ENCODE measurements around the gene EIF2A.
"Not testable (repeated sequence)": the region's sequence is repeated elsewhere in the genome, so short reads cannot be mapped to it uniquely, and the experiment has no call there.

The EIF2A gene

DNA sequence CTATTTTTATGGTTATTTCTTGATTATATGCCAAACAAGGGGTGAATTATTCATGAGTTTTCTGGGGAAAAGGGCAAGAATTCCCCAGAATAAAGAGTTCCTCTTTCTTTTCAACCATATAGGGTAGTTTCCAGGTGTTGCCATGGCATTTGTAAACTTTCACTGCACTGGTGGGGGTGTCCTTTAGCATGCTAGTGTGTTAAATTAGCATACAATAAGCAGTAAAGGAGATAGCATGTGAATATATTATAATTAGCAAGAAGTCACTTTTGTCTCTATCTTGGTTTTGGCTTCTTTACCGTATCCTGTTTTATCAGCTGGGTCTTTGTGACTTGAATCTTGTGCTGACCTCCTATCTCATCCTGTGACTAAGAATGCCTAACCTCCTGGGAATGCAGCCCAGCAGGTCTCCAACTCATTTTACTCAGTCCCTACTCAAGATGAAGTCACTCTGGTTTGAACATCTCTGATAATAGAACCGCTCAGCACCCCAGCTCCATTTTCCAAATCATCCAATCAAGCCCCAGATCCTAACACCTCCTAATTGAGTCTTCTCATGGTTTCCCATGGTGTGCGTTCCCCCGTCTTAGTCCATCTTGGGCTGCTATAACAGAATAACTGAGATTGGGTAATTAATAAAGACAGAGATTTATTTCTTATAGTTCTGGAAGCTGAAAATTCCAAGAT is 53.2 kb downstream of the EIF2A start:
- ATAC-seq (replicated peaks) (no peak), DNase-seq (no peak)
- Mint-ChIP-seq H3K36me3 (ENCODE audit: insufficient read depth) (peaks cover 24% of the 10 kb centered on the region), H3K9me3 (no peaks in the 10 kb centered on the region), H3K4me3 (no peak overlapping the region), H3K27ac (no peak overlapping the region), H3K27me3 (no peaks in the 10 kb centered on the region), H3K4me1 (ENCODE audit: low read depth in 2 of 2) (peaks cover 24 to 31% of the 10 kb centered on the region in 2 donors)

DNA sequence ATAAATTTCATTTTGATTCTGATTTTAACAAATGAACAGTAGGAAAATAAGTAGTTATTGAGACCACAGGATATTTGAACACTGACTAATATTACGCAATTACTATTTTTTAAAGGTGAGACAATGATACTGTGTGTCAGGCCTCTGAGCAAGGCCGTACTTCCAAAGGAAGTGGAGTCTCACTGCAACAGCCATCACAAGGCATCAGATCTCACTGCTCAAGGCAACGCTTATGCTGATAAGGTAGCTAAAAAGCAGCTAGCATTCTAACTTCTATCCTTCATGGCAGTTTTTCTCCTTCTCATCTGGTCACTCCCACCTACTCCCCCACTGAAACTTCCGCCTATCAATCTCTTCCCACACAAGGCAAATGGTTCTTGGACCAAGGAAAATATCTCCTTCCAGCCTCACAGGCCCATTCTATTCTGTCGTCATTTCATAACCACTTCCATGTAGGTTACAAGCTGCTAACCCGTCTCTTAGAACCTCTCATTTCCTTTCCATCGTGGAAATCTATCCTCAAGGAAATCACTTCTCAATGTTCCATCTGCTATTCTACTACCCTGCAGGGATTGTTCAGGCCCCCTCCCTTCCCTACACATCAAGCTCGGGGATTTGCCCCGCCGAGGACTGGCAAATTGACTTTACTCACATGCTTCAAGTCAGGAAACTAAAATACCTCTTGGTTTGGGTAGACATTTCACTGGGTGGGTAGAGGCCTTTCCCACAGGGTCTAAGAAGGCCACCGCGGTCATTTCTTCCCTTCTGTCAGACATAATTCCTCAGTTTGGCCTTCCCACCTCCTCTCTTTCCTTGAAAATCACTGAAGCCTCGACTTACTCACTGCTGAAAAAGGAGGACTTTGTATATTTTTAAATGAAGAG is 54.3 kb downstream of the EIF2A start:
- H3K36me3 Mint-ChIP-seq (ENCODE audit: insufficient read depth), result peaks cover 34% of the 10 kb centered on the region
- not testable (repeated sequence) for DNase-seq; ATAC-seq (replicated peaks); H3K9me3 Mint-ChIP-seq; H3K27ac Mint-ChIP-seq; H3K27me3 Mint-ChIP-seq
- H3K4me3 Mint-ChIP-seq, result peak overlapping the region; percentile 42 to 98
- H3K4me1 Mint-ChIP-seq (ENCODE audit: low read depth in 2 of 2), result peaks cover 29 to 35% of the 10 kb centered on the region in 2 donors

DNA sequence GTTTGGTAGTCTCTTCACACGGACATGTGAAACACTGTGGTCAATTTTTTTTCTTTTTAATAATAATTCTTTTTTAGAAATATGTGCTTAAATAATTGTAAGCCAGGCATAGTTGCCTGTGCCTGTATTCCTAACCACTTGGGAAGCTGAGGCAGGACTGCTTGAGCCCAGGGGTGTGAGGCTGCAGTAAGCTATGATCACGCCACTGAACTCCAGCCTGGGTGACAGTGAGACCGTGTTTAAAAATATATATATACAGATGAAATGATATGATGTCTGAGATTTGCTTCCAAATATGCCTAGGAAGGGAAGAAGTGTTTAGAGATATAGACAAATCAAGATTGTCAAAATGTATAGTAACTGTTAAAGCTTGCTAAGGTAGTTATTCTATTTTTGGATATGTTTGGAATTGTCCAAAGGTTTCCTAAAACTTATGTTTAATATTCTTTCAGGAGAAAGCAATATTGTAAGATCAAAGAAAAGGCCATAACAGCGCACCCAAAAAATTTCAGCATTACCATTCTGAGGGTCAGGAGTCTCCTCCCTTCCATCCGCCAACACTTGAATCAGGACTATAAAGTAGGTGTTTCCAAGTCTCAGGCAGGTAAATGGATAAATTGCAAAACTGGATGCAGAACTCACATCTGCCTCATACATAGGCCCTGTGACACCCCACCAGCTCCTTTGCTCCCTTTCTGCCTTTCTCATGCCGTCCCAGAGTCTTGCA is 56.0 kb downstream of the EIF2A start:
- peaks cover 39 to 51% of the 10 kb centered on the region in 2 donors for H3K4me1 Mint-ChIP-seq (ENCODE audit: low read depth in 2 of 2)
- ATAC-seq (replicated peaks) (no peak), DNase-seq (no peak)
- peak overlapping the region; percentile 98 for H3K4me3 Mint-ChIP-seq
- H3K27me3 Mint-ChIP-seq, result no peaks in the 10 kb centered on the region
- no peaks in the 10 kb centered on the region for H3K9me3 Mint-ChIP-seq
- H3K36me3 Mint-ChIP-seq (ENCODE audit: insufficient read depth), result peaks cover 39% of the 10 kb centered on the region
- H3K27ac Mint-ChIP-seq, result peak overlapping the region; percentile 99 to 100

DNA sequence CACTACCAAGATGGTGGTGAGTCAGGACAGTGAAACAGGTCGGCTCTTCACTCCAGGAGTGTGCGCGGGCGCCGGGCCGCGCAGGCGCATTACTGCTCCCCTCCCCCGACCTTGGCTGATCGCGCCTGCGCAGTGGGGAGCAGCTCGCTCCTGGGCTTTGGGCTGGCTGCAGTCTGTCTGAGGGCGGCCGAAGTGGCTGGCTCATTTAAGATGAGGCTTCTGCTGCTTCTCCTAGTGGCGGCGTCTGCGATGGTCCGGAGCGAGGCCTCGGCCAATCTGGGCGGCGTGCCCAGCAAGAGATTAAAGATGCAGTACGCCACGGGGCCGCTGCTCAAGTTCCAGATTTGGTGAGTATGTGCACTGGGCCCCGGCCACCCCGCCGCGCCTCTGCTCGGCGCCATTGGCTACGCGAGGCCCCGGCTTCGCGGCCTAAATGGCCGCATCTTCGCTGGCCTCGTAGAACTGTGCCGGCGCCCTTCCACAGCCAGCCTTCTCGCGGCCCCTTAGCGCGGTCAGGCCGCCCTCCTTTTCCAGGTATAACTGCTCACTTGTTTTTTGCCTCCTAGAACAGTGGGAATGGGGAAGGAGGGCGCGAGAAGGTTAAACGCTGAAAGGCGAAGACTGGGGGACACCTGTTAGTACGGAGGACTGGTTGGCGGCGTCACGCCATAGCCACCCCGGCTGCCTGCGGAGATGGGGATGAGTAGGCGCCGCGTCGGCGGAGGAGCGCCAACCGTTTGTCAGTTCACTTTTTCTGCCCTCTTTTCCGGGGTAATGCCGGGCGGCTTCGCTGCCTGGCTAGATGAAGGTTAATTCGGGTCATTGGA is 56.8 kb downstream of the EIF2A start, which contains the start of gene SELENOT:
Gene SELENOT, plus strand, starts transcription at position 169 of the 827 bp plus-strand sequence. Its CDS starts 42 bp downstream, at position 211.
- peak; percentile 77 for ATAC-seq (replicated peaks)
- H3K9me3 Mint-ChIP-seq, result no peaks in the 10 kb centered on the region
- peak within 1 kb of the TSS; percentile 99 to 100 for H3K27ac Mint-ChIP-seq
- H3K27me3 Mint-ChIP-seq, result no peaks in the 10 kb centered on the region
- H3K4me1 Mint-ChIP-seq (ENCODE audit: low read depth in 2 of 2), result peaks cover 44 to 59% of the 10 kb centered on the region in 2 donors
- H3K4me3 Mint-ChIP-seq, result peak within 1 kb of the TSS; percentile 98
- peak; percentile 89 to 92 (median 92) for DNase-seq
- H3K36me3 Mint-ChIP-seq (ENCODE audit: insufficient read depth), result peaks cover 39% of the 10 kb centered on the region

DNA sequence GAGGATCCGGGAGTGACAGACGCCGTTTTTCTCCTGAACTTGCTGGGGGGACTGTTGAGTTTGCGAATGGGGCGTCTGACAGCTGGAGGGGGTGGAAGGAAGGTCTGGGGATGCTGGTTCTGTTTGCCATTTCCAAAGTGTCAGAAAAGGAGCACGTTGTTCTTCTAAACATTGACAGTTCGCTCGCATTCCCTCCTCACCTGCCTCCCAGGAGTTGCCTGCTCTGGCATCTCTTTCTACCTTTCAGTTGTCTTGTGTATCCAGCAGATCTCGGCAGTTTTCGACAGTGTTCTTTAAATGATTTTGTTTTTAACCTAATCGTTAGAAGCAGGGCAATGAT is 57.4 kb downstream of the EIF2A start:
- Mint-ChIP-seq H3K4me3 (peak overlapping the region; percentile 98), H3K4me1 (ENCODE audit: low read depth in 2 of 2) (peaks cover 48 to 65% of the 10 kb centered on the region in 2 donors), H3K9me3 (no peaks in the 10 kb centered on the region), H3K36me3 (ENCODE audit: insufficient read depth) (peaks cover 39% of the 10 kb centered on the region), H3K27me3 (no peaks in the 10 kb centered on the region), H3K27ac (peak overlapping the region; percentile 99 to 100)
- DNase-seq, result no peak
- ATAC-seq (replicated peaks), result no peak

DNA sequence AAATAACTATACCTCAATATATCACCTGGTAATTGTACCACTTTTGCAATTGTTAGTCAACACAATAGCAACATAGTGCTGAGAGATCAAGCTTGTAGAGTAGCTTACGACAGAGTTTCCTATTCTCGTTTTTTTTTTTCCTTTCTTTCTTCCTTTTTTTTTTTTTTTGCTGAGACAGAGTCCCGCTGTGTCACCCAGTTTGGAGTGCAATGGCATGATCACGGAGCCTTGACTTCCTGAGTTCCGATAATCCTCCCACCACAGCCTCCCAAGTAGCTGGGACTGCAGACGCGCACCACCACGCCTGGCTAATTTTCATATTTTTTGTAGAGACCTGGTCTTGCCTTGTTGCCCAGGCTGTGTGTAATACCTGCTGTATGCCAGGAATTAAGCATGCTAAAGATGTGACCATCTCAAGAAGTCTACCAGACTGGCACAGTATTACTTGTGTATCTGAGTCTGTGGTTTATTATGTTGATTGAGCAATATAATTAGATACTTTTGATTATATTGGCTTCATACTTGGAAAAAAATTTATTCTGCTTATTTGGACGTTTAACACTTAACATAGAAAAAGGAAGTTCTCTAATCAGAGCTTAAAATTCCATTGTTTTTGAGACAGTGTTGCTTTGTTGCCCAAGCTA is 59.5 kb downstream of the EIF2A start:
- H3K4me3 Mint-ChIP-seq, result peak overlapping the region; percentile 58 to 98
- no peaks in the 10 kb centered on the region for H3K9me3 Mint-ChIP-seq
- H3K27me3 Mint-ChIP-seq, result no peaks in the 10 kb centered on the region
- peaks cover 46% of the 10 kb centered on the region for H3K36me3 Mint-ChIP-seq (ENCODE audit: insufficient read depth)
- peaks cover 58 to 80% of the 10 kb centered on the region in 2 donors for H3K4me1 Mint-ChIP-seq (ENCODE audit: low read depth in 2 of 2)
- H3K27ac Mint-ChIP-seq, result peak overlapping the region; percentile 36 to 44
- ATAC-seq (replicated peaks) (no peak), DNase-seq (no peak)

DNA sequence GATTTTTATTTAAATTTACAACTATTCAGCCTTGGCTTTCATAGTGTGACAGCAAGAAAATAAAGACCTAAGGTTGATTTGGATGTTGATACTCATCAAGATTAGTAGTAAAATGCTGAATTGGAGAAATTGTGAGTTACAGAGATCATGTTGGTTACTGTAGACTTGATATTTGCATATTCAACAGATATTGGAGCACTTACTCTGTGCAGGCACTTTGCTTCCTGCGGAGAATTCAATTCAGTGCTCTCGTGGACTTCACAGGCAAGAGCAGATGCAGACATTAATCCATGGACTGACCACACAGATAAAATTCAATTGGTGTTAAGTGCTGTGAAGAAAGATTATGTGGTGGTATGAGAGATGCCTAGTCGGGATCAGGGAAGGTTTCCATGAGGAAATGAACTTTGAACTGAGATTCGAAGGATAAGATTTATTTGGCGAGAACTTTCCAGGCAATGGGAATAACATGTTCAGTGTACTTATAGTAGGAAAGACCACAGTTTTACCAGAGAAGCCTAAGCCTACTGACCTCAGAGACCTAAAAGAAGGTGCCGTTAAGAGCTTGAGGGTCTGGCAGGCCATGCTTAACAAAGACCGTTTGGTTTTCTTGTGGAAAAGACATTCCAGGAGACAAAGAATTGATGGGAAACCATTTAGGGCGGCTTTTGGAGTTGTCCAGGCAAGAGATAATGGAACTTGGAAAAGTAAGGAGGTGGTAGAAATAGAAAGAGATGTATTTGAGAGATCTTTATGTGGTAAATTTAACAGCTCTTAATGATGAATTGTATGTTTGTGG is 60.9 kb downstream of the EIF2A start:
- Mint-ChIP-seq H3K36me3 (ENCODE audit: insufficient read depth) (peaks cover 51% of the 10 kb centered on the region), H3K4me1 (ENCODE audit: low read depth in 2 of 2) (peaks cover 55 to 75% of the 10 kb centered on the region in 2 donors), H3K27ac (peak overlapping the region; percentile 8 to 50)

DNA sequence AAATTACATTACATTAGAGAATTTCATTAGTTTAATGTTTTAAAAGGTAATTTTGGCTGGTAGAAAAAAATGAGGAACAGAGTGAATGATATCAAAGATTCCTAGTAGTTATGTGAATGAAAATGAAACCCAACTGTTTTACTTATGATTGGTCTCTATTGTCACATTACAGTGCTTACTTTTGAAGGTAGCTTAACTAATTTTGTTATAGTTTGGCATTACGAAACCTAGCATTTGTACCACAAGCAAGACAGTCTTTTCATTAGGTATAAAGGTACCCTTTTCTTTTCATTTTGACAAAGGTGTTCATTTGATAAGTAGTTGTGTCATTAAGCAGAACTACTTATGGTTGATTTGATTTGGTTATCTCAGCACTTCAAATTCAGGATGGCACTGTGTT is 63.4 kb downstream of the EIF2A start:
- ATAC-seq (replicated peaks) (no peak), DNase-seq (no peak)
- Mint-ChIP-seq H3K4me1 (ENCODE audit: low read depth in 2 of 2) (peaks cover 54 to 82% of the 10 kb centered on the region in 2 donors), H3K27ac (peak overlapping the region; percentile 2 to 71), H3K36me3 (ENCODE audit: insufficient read depth) (peaks cover 45% of the 10 kb centered on the region), H3K27me3 (no peaks in the 10 kb centered on the region), H3K9me3 (no peaks in the 10 kb centered on the region), H3K4me3 (peak overlapping the region; percentile 47 to 58)

More for the DNA sequence above, 60.9 kb downstream of the EIF2A start:
- no peak for ATAC-seq (replicated peaks)
- H3K9me3 Mint-ChIP-seq, result no peaks in the 10 kb centered on the region
- DNase-seq, result no peak
- H3K4me3 Mint-ChIP-seq, result peak overlapping the region; percentile 58 to 98
- H3K27me3 Mint-ChIP-seq, result no peaks in the 10 kb centered on the region

DNA sequence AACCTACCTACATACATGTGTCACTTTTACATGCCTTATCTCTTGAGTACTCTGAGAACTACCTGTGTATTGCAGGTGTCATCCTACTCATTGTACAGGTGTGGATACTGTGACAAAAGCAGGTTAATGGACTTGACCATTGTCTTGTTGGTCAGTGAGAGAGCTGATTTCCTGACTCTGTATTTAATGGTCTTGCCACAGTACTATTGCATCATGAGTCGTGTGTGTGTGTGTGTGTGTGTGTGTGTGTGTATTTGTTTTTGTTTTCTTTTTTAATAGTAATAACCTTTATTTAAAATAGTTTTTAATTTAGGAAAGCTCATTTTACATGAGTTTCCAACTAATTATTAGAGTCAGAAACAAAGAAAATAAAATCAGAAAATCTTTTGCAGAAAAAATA is 64.2 kb downstream of the EIF2A start:
- ATAC-seq (replicated peaks), result no peak
- Mint-ChIP-seq H3K36me3 (ENCODE audit: insufficient read depth) (peaks cover 37% of the 10 kb centered on the region), H3K4me3 (peak overlapping the region; percentile 35 to 36), H3K9me3 (no peaks in the 10 kb centered on the region), H3K27me3 (no peaks in the 10 kb centered on the region), H3K27ac (no peak overlapping the region), H3K4me1 (ENCODE audit: low read depth in 2 of 2) (peaks cover 50 to 78% of the 10 kb centered on the region in 2 donors)
- no peak for DNase-seq

DNA sequence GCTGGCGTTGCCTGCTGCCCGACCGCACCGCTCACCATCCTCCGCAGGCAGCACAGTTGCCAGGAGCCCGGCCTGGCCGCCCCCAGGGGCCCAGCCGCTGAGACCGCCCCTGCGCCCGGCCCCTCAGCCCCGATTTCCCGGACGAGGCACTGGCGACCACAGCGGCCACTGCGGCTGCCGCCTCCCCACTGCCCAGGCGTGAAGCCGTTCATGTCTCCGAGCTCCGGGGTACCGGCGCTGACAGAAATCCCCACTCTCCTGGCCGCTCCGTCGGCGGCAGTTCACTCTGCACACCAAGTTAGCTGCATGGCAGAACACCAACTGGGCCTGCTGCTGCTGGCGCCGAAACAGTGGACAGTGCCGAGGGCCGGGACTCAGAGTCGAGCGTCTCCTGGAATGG is 65.1 kb downstream of the EIF2A start:
- Mint-ChIP-seq H3K36me3 (ENCODE audit: insufficient read depth) (peaks cover 34% of the 10 kb centered on the region), H3K27ac (no peak overlapping the region), H3K27me3 (no peaks in the 10 kb centered on the region), H3K4me1 (ENCODE audit: low read depth in 2 of 2) (peaks cover 46 to 71% of the 10 kb centered on the region in 2 donors), H3K9me3 (no peaks in the 10 kb centered on the region), H3K4me3 (no peak overlapping the region)
- ATAC-seq (replicated peaks) (no peak), DNase-seq (no peak)

DNA sequence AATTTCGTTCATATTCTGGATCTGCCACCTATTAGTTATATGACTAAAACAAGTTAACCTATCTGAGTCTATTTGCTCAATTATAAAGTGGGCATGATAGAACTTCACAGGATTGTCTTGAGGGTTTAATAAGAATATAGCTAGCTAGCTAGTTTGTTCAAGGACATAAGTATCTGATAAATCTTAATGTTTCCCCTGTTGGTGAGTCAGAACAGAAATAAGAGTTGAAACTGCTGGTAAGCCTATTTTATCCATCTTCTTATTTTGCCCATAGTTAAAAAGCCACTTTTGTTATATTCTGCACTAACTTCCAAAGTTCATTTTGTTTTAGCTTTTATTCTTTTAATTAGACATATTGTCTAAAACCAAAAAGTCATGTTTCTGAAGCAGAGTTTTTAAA is 65.9 kb downstream of the EIF2A start:
- DNase-seq (no peak), ATAC-seq (replicated peaks) (no peak)
- no peaks in the 10 kb centered on the region for H3K9me3 Mint-ChIP-seq
- peak overlapping the region in 1 of 2 donors; percentile 54 for H3K27ac Mint-ChIP-seq
- H3K27me3 Mint-ChIP-seq, result no peaks in the 10 kb centered on the region
- peaks cover 37% of the 10 kb centered on the region for H3K36me3 Mint-ChIP-seq (ENCODE audit: insufficient read depth)
- H3K4me1 Mint-ChIP-seq (ENCODE audit: low read depth in 2 of 2), result peaks cover 40 to 70% of the 10 kb centered on the region in 2 donors
- no peak overlapping the region for H3K4me3 Mint-ChIP-seq

DNA sequence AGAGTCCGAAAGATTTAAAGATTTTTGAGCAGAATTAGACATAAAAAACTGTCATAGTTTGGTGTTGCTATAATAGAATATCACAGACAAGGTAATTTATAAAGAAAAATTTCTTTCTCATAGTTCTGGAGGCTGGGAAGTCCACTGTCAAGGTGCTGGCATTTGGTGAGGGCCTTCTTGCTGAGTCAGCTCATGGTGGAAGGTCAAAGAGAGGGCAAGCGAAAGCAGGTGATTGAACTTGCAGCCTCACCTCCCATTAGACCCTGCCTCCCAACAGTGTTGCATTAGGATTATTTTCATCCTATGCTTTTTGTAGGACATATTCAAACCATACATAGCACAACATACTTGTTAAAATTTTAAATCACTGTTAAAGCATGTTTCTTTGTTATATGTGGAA is 66.4 kb downstream of the EIF2A start:
- Mint-ChIP-seq H3K27me3 (no peaks in the 10 kb centered on the region), H3K36me3 (ENCODE audit: insufficient read depth) (peaks cover 42% of the 10 kb centered on the region), H3K9me3 (no peaks in the 10 kb centered on the region), H3K27ac (peak overlapping the region in 1 of 2 donors; percentile 54), H3K4me1 (ENCODE audit: low read depth in 2 of 2) (peaks cover 37 to 70% of the 10 kb centered on the region in 2 donors), H3K4me3 (peak overlapping the region in 1 of 2 donors; percentile 19)
- no peak for ATAC-seq (replicated peaks)
- no peak for DNase-seq
